Breast epithelium (tissue), 3 donors: Measurements from ENCODE around the gene OR11L1.

Source experiments
- POLR2A ChIP-seq: fragments of 450-650 bp; IDR thresholded peaks from one replicate; pipeline ENCODE4 v1.6.1; 2016; ENCODE audit warnings: antibody characterized with exemption, mild to moderate bottlenecking, moderate library complexity
- POLR2AphosphoS5 ChIP-seq, 3 donors: sonication (generic); formaldehyde crosslinking; IDR thresholded peaks; one replicate each; pipeline ENCODE4 v1.6.1; 2017; ENCODE audit warnings: antibody characterized with exemption in 3 of 3
- TF ChIP-seq, protein P1 (sequence below), 3 donors: fragments of 450-650 bp; IDR thresholded peaks; one replicate each; pipeline ENCODE4 v1.5.1; 2016 to 2017; ENCODE audit warnings: antibody characterized with exemption in 3 of 3, mild to moderate bottlenecking in 3 of 3, moderate library complexity in 3 of 3

- TF ChIP-seq, protein P1, sequence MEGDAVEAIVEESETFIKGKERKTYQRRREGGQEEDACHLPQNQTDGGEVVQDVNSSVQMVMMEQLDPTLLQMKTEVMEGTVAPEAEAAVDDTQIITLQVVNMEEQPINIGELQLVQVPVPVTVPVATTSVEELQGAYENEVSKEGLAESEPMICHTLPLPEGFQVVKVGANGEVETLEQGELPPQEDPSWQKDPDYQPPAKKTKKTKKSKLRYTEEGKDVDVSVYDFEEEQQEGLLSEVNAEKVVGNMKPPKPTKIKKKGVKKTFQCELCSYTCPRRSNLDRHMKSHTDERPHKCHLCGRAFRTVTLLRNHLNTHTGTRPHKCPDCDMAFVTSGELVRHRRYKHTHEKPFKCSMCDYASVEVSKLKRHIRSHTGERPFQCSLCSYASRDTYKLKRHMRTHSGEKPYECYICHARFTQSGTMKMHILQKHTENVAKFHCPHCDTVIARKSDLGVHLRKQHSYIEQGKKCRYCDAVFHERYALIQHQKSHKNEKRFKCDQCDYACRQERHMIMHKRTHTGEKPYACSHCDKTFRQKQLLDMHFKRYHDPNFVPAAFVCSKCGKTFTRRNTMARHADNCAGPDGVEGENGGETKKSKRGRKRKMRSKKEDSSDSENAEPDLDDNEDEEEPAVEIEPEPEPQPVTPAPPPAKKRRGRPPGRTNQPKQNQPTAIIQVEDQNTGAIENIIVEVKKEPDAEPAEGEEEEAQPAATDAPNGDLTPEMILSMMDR (IDR thresholded peaks at IDR 0.05) = no peak
- no peak for TF ChIP-seq POLR2A
- TF ChIP-seq POLR2AphosphoS5 (IDR thresholded peaks at IDR 0.05) = no peak
Measured at GRCh38 chr1:247840818-247841217, 878 bp downstream of the OR11L1 start.
